K562 (cell line): ENCODE data around the gene CACNA1A. TPM values are rescaled to one million over a fixed set of nuclear protein-coding genes. Genes with fewer than 3 reads are reported as not detected.

ENCODE experiments used
- ATF4 ChIP-seq: fragments of 450-650 bp; formaldehyde crosslinking; IDR thresholded peaks from 2 replicates; pipeline ENCODE4 v1.4.0; 2022; ENCODE audit warnings: mild to moderate bottlenecking, moderate library complexity
- CAMTA2 ChIP-seq: fragments of 250-450 bp; sonication (Bioruptor Pico); conservative IDR thresholded peaks from 2 replicates; pipeline ENCODE4 v1.5.1; 2022
- CHAMP1 ChIP-seq: fragments of 450-650 bp; IDR thresholded peaks from 2 replicates; pipeline ENCODE4 v1.6.1; 2016; ENCODE audit warnings: mild to moderate bottlenecking
- CREM ChIP-seq: IDR thresholded peaks from 2 replicates; pipeline ENCODE4 v1.6.1; 2014; ENCODE audit warnings: antibody characterized with exemption, low read depth
- FOSL1 ChIP-seq: fragments of 200-800 bp; sonication (Bioruptor generic); conservative IDR thresholded peaks from 2 replicates; pipeline ENCODE4 v1.6.1; 2016; ENCODE audit warnings: missing genetic modification characterization, missing compliant biosample characterization
- FOXK2 ChIP-seq, 2 experiments: fragments of 450-650 bp; IDR thresholded peaks in 1 of 2; conservative IDR thresholded peaks in 1 of 2; 2 replicates each; pipeline ENCODE4 v1.6.1; 2016; ENCODE audit warnings: low read depth in 2 of 2, mild to moderate bottlenecking in 1 of 2
- GATAD2A ChIP-seq: fragments of 450-650 bp; IDR thresholded peaks from 2 replicates; pipeline ENCODE4 v1.6.1; 2017
- GMEB1 ChIP-seq: fragments of 250-450 bp; sonication (Bioruptor Pico); IDR thresholded peaks from 2 replicates; pipeline ENCODE4 v1.4.0; 2020; ENCODE audit warnings: mild to moderate bottlenecking
- KDM2B ChIP-seq: fragments of 250-450 bp; sonication (Bioruptor Pico); IDR thresholded peaks from 2 replicates; pipeline ENCODE4 v1.8.0; 2021; ENCODE audit warnings: mild to moderate bottlenecking, moderate library complexity
- LEF1 ChIP-seq: fragments of 450-650 bp; IDR thresholded peaks from 2 replicates; pipeline ENCODE4 v1.6.1; 2016; ENCODE audit warnings: mild to moderate bottlenecking
- MAZ ChIP-seq, 2 experiments: fragments of 450-650 bp in 1 of 2; sonication (generic) in 1 of 2; formaldehyde crosslinking; IDR thresholded peaks in 1 of 2; conservative IDR thresholded peaks in 1 of 2; 2 replicates each; pipeline versions ENCODE4 v1.4.0 to v1.5.0; 2020; ENCODE audit warnings: mild to moderate bottlenecking in 1 of 2, missing genetic modification reagents in 1 of 2
- MIER1 ChIP-seq: fragments of 450-650 bp; IDR thresholded peaks from 2 replicates; pipeline ENCODE4 v1.6.1; 2016; ENCODE audit warnings: antibody characterized with exemption, mild to moderate bottlenecking, low read depth
- MYBL2 ChIP-seq, 2 experiments: fragments of 450-650 bp in 1 of 2; sonication (generic) in 1 of 2; formaldehyde crosslinking in 1 of 2; IDR thresholded peaks; 2 replicates each; pipeline versions ENCODE4 v1.6.1 to v1.8.1; 2017 to 2022; ENCODE audit warnings: borderline replicate concordance in 1 of 2, inconsistent platforms in 1 of 2, low read depth in 1 of 2, mild to moderate bottlenecking in 1 of 2, missing genetic modification reagents in 1 of 2, moderate library complexity in 1 of 2
- NCOA1 ChIP-seq: fragments of 450-650 bp; IDR thresholded peaks from 2 replicates; pipeline ENCODE4 v1.6.1; 2016; ENCODE audit warnings: low read depth
- POLR2G ChIP-seq: fragments of 200-400 bp; formaldehyde crosslinking; IDR thresholded peaks from 2 replicates; pipeline ENCODE4 v1.6.1; 2017; ENCODE audit warnings: low read depth, mild to moderate bottlenecking, antibody characterized with exemption, low read length, moderate library complexity
- PRMT5 ChIP-seq: sonication (generic); formaldehyde crosslinking; IDR thresholded peaks from 2 replicates; pipeline ENCODE4 v1.5.0; 2020; ENCODE audit warnings: missing genetic modification reagents
- RBM22 ChIP-seq: fragments of 200-400 bp; formaldehyde crosslinking; IDR thresholded peaks from 2 replicates; pipeline ENCODE4 v1.6.1; 2018; ENCODE audit warnings: low read length, low read depth; ENCODE audit not compliant: poor library complexity, severe bottlenecking
- RCOR1 ChIP-seq, 2 experiments: IDR thresholded peaks; 2 replicates each; pipeline ENCODE4 v1.6.1; 2012; ENCODE audit warnings: low read depth in 2 of 2, low read length in 2 of 2, borderline replicate concordance in 1 of 2, improper control_type of control experiment in 1 of 2
- TCF7L2 ChIP-seq: fragments of 150-350 bp; IDR thresholded peaks from 2 replicates; pipeline ENCODE4 v1.6.1; 2016; ENCODE audit warnings: low read depth, mild to moderate bottlenecking, low read length, moderate library complexity
- ZNF232 ChIP-seq: sonication (generic); formaldehyde crosslinking; IDR thresholded peaks from 2 replicates; pipeline ENCODE4 v1.8.0; 2022; ENCODE audit warnings: mild to moderate bottlenecking, missing genetic modification reagents
- ZNF740 ChIP-seq, 3 experiments: fragments of 200-800 bp in 1 of 3; sonication (Bioruptor generic) in 1 of 3; sonication (generic) in 1 of 3; formaldehyde crosslinking in 1 of 3; IDR thresholded peaks; 2 replicates each; pipeline versions ENCODE4 v1.6.1 to v1.8.0; 2016 to 2022; ENCODE audit warnings: mild to moderate bottlenecking in 2 of 3, missing compliant biosample characterization in 2 of 3, missing genetic modification characterization in 2 of 3, missing genetic modification reagents in 1 of 3
- polyA plus RNA-seq, 8 experiments: library from polyadenylated mRNA; depleted of rRNA in 4 of 8; stranded (reverse) in 5 of 8; unstranded in 3 of 8; fragments of >200 nt; fragmentation: Nextera tagmentation in 2 of 8; fragmentation: Illumina TruSeq in 1 of 8; extraction: Ambion mirVana in 2 of 8; extraction: Trizol in 1 of 8; gene quantifications; 2 replicates each; pipeline versions ENCODE4 v1.2.1 to v1.2.3, GENCODE V29; 2011 to 2014; ENCODE audit warnings: inconsistent platforms in 1 of 8, missing spikeins in 1 of 8
- total RNA-seq, 7 experiments: library from RNA; depleted of rRNA in 6 of 7; stranded (reverse); fragments of >200 nt in 6 of 7; fragmentation: Illumina TruSeq in 2 of 7; extraction: Trizol in 2 of 7; gene quantifications; 2 replicates each; pipeline versions ENCODE4 v1.2.1 to v1.2.3, GENCODE V29; 2011 to 2021; ENCODE audit warnings: low replicate concordance in 1 of 7

CACNA1A gene
- total and polyA plus RNA-seq, 9 of the 15 experiments (the other 6 are each of a cell fraction or from before 2014, with no cell fraction given): 0.03 to 0.20 (median 0.09) TPM; not detected in 1

- TF ChIP-seq ATF4 (CRISPR knock-in tag) (no peak), CAMTA2 (CRISPR knock-in tag) (no peak), FOXK2 (conservative IDR thresholded peaks at IDR 0.05 in 1 of 2, IDR thresholded peaks at IDR 0.05 in 1 of 2; ENCODE audit: low read depth in 2 of 2) (no peak), FOSL1 (tag) (no peak), PRMT5 (CRISPR knock-in tag) (peak; percentile 89; the same call in 1 of the 2 replicates), KDM2B (CRISPR knock-in tag) (no peak), CREM (peak; percentile 34; the same call in 1 of the 2 replicates), GMEB1 (no peak), RCOR1 (IDR thresholded peaks at IDR 0.05; ENCODE audit: borderline replicate concordance in 1 of 2, low read depth in 2 of 2, low read length in 2 of 2) (peak in 1 of 2 experiments; percentile 66; a peak in 1 of 4 replicates), CHAMP1 (peak; percentile 76; the same call in 1 of the 2 replicates), RBM22 (no peak), ZNF740 (CRISPR knock-in tag; IDR thresholded peaks at IDR 0.05) (no peak), ZNF740 (tag; IDR thresholded peaks at IDR 0.05) (no peak), TCF7L2 (no peak), GATAD2A (no peak), MYBL2 (IDR thresholded peaks at IDR 0.05; ENCODE audit: low read depth) (no peak), MYBL2 (CRISPR knock-in tag; IDR thresholded peaks at IDR 0.05; ENCODE audit: borderline replicate concordance) (no peak), LEF1 (no peak), MAZ (CRISPR knock-in tag; conservative IDR thresholded peaks at IDR 0.05 in 1 of 2, IDR thresholded peaks at IDR 0.05 in 1 of 2) (peak in 1 of 2 experiments; percentile 77; a peak in 2 of 4 replicates), MIER1 (peak; percentile 96), ZNF232 (CRISPR knock-in tag) (peak; percentile 68; the same call in 1 of the 2 replicates), POLR2G (no peak), NCOA1 (0 out of 2 replicates have a peak, but pooled peaks have one; percentile 48)
Observed at GRCh38 chr19:13441810-13442512, 64.3 kb downstream of the CACNA1A start (continued).
